ENCODE measurements around the gene TXNRD1.
"Not testable (repeated sequence)": the region's sequence is repeated elsewhere in the genome, so short reads cannot be mapped to it uniquely, and the experiment has no call there.

TXNRD1 gene

GRCh38 chr12:104304261-104305009, 88.9 kb downstream of the TXNRD1 start:
- no peak for DNase-seq (ENCODE audit: low spot score)

GRCh38 chr12:104305349-104305748, 89.8 kb downstream of the TXNRD1 start:
- no peak for DNase-seq (ENCODE audit: low spot score)

- no peak for DNase-seq (ENCODE audit: low spot score)
These were observed 90.8 kb downstream of the TXNRD1 start for GRCh38 chr12:104306376-104306775.

- DNase-seq (ENCODE audit: low spot score) = no peak
These were observed 91.5 kb downstream of the TXNRD1 start for GRCh38 chr12:104306943-104307654.

- DNase-seq (ENCODE audit: low spot score) = no peak
These were observed 92.0 kb downstream of the TXNRD1 start for GRCh38 chr12:104307655-104308000.

- DNase-seq (ENCODE audit: low spot score) = no peak
These were observed 93.9 kb downstream of the TXNRD1 start for GRCh38 chr12:104309446-104309993.

- no peak for DNase-seq (ENCODE audit: low spot score)
These were observed 95.4 kb downstream of the TXNRD1 start for GRCh38 chr12:104310751-104311633.

GRCh38 chr12:104312202-104312601, 96.6 kb downstream of the TXNRD1 start:
- DNase-seq (ENCODE audit: low spot score) = no peak

- no peak for DNase-seq (ENCODE audit: low spot score)
These were observed 97.1 kb downstream of the TXNRD1 start for GRCh38 chr12:104312654-104313053.

GRCh38 chr12:104313568-104314241, 98.1 kb downstream of the TXNRD1 start:
- DNase-seq (ENCODE audit: low spot score) = no peak

- no peak for DNase-seq (ENCODE audit: low spot score)
These were observed 98.6 kb downstream of the TXNRD1 start for GRCh38 chr12:104314242-104314614.

- no peak for DNase-seq (ENCODE audit: low spot score)
These were observed 100.0 kb downstream of the TXNRD1 start for GRCh38 chr12:104315326-104316224.

GRCh38 chr12:104316936-104317335, 101.4 kb downstream of the TXNRD1 start:
- no peak for DNase-seq (ENCODE audit: low spot score)

GRCh38 chr12:104317538-104318210, 102.1 kb downstream of the TXNRD1 start:
- DNase-seq (ENCODE audit: low spot score) = no peak

GRCh38 chr12:104319028-104319427, 103.4 kb downstream of the TXNRD1 start:
- no peak for DNase-seq (ENCODE audit: low spot score)

- DNase-seq (ENCODE audit: low spot score) = no peak
These were observed 104.5 kb downstream of the TXNRD1 start for GRCh38 chr12:104319918-104320626.

- no peak for DNase-seq (ENCODE audit: low spot score)
These were observed 105.0 kb downstream of the TXNRD1 start for GRCh38 chr12:104320627-104321024.

GRCh38 chr12:104321949-104322348, 106.4 kb downstream of the TXNRD1 start:
- no peak for DNase-seq (ENCODE audit: low spot score)

GRCh38 chr12:104322533-104322932, 107.0 kb downstream of the TXNRD1 start:
- not testable (repeated sequence) for DNase-seq (ENCODE audit: low spot score)
